Panc1 (cell line): ENCODE results near the gene KCND3. TPM values are rescaled to one million over a fixed set of nuclear protein-coding genes. Genes with fewer than 3 reads are reported as not detected.

Experiments used
- ATAC-seq: fragments of 200-7000 bp; cut with Tn5 transposase; 2 replicates; pipeline ENCODE4 v1.9.1; 2020; ENCODE audit warnings: mild to moderate bottlenecking, moderate library complexity
- BruUV-seq: library from RNA; stranded (reverse); fragments of 400-500 nt; replicated peaks from 2 replicates; lab custom pipeline; 2021; lab: Mats Ljungman, UMichigan
- CTCF ChIA-PET: fragments of 300-600 bp; sonication (Branson Sonifier 250); formaldehyde crosslinking; loops from one replicate; lab custom pipeline; 2022; ENCODE audit warnings: antibody characterized with exemption; lab: Charles Lee
- POLR2A ChIA-PET: fragments of 300-600 bp; sonication (Branson Sonifier 250); formaldehyde crosslinking; loops from one replicate; lab custom pipeline; 2022; ENCODE audit warnings: antibody characterized with exemption; lab: Charles Lee
- DNase-seq: peaks from one replicate; pipeline ENCODE4 v3.0.0-alpha.2; 2010; ENCODE audit warnings: low read depth, low spot score
- H3K27ac ChIP-seq: 2 replicates; pipeline ENCODE4 v1.5.1; 2011; ENCODE audit warnings: mild to moderate bottlenecking, low read length, inconsistent platforms
- H3K27me3 ChIP-seq: fragments of 200-500 bp; sonication (Bioruptor generic); 2 replicates; pipeline ENCODE4 v1.6.0; 2014; ENCODE audit warnings: low read length, inconsistent platforms; ENCODE audit not compliant: control insufficient read depth, insufficient read depth
- H3K36me3 ChIP-seq: fragments of 200-500 bp; sonication (Bioruptor generic); 2 replicates; pipeline ENCODE4 v1.5.1; 2014; ENCODE audit warnings: inconsistent platforms, mild to moderate bottlenecking, low read length, moderate library complexity; ENCODE audit not compliant: control insufficient read depth, insufficient read depth
- H3K4me1 ChIP-seq: 2 replicates; pipeline ENCODE4 v1.5.1; 2011; ENCODE audit warnings: inconsistent platforms, mild to moderate bottlenecking, low read length, moderate library complexity; ENCODE audit not compliant: control insufficient read depth, insufficient read depth
- H3K4me3 ChIP-seq, 2 experiments: 2 replicates each; pipeline ENCODE4 v1.5.1; 2011 to 2012; ENCODE audit warnings: low read depth in 2 of 2, low read length in 2 of 2, mild to moderate bottlenecking in 2 of 2, inconsistent platforms in 1 of 2, moderate library complexity in 1 of 2
- H3K9me3 ChIP-seq: fragments of 200-500 bp; sonication (Bioruptor generic); 2 replicates; pipeline ENCODE4 v1.5.1; 2014; ENCODE audit warnings: low read depth, mild to moderate bottlenecking, inconsistent platforms, low read length, moderate library complexity; ENCODE audit not compliant: control insufficient read depth, insufficient read depth
- CTCF ChIP-seq: fragments of 450-650 bp; IDR thresholded peaks from 2 replicates; pipeline ENCODE4 v1.5.1; 2017; ENCODE audit warnings: mild to moderate bottlenecking
- POLR2AphosphoS5 ChIP-seq: IDR thresholded peaks from 2 replicates; pipeline ENCODE4 v1.6.1; 2012; ENCODE audit warnings: mild to moderate bottlenecking, low read depth, low read length, moderate library complexity
- REST ChIP-seq, 2 experiments: IDR thresholded peaks; 2 replicates each; pipeline ENCODE4 v1.6.1; 2011 to 2012; ENCODE audit warnings: low read depth in 2 of 2, control low read depth in 1 of 2, low read length in 1 of 2, mild to moderate bottlenecking in 1 of 2, moderate library complexity in 1 of 2; ENCODE audit not compliant: insufficient read depth in 1 of 2
- SIN3A ChIP-seq: IDR thresholded peaks from 2 replicates; pipeline ENCODE4 v1.6.1; 2012; ENCODE audit warnings: low read depth, mild to moderate bottlenecking, low read length, moderate library complexity, borderline replicate concordance; ENCODE audit not compliant: insufficient read depth
- TCF7L2 ChIP-seq: IDR thresholded peaks from 2 replicates; pipeline ENCODE4 v1.6.1; 2011; ENCODE audit warnings: mild to moderate bottlenecking, low read depth, low read length, inconsistent platforms
- in situ Hi-C: cut with HindIII; loops from 2 replicates; pipeline ENCODE4 v1.10.0; 2016; ENCODE audit warnings: low sequenced_read_pairs, low pct_unique_long_range_greater_than_20kb
- intact Hi-C: fragments of 100-400 bp; cut with micrococcal nuclease; formaldehyde crosslinking; loops from one replicate; pipeline ENCODE4 v1.10.0; 2022; ENCODE audit not compliant: unreplicated experiment
- total RNA-seq: library from RNA; stranded (reverse); gene quantifications from one replicate; pipeline ENCODE4 v1.2.1, GENCODE V29; 2021; ENCODE audit not compliant: unreplicated experiment

The KCND3 gene
- total RNA-seq, 1 experiment from 2014 or later = not detected

GRCh38 chr1:111822138-111822537 lies 167.3 kb downstream of the KCND3 start:
- Histone ChIP-seq H3K27me3 (peaks cover 2% of the 10 kb centered on the region; the same call in 1 of the 2 replicates), H3K4me1 (no peaks in the 10 kb centered on the region), H3K9me3 (no peaks in the 10 kb centered on the region), H3K36me3 (no peaks in the 10 kb centered on the region), H3K4me3 (no peak overlapping the region), H3K27ac (no peak overlapping the region)
- DNase-seq = no peak
- ATAC-seq = no peak
- TF ChIP-seq REST (IDR thresholded peaks at IDR 0.05; ENCODE audit: insufficient read depth in 1 of 2, low read depth in 2 of 2, low read length in 1 of 2) = no peak
- TF ChIP-seq TCF7L2 = no peak
- no peak for TF ChIP-seq POLR2AphosphoS5
- no peak for TF ChIP-seq SIN3A
- no peak for TF ChIP-seq CTCF
- intact Hi-C loops (no loop called here), in situ Hi-C loops (no loop called here)
- ChIA-PET CTCF (no interaction called here), POLR2A (no interaction called here)
- no TSS peak for BruUV-seq

- Histone ChIP-seq H3K9me3 (no peaks in the 10 kb centered on the region), H3K4me3 (no peak overlapping the region), H3K4me1 (no peaks in the 10 kb centered on the region), H3K27ac (no peak overlapping the region), H3K27me3 (peaks cover 2% of the 10 kb centered on the region; the same call in 1 of the 2 replicates), H3K36me3 (no peaks in the 10 kb centered on the region)
- CTCF ChIA-PET = no interaction called here
- POLR2A ChIA-PET = no interaction called here
- TF ChIP-seq CTCF (no peak), POLR2AphosphoS5 (no peak), TCF7L2 (no peak), SIN3A (no peak), REST (IDR thresholded peaks at IDR 0.05; ENCODE audit: insufficient read depth in 1 of 2, low read depth in 2 of 2, low read length in 1 of 2) (no peak)
- DNase-seq (no peak), ATAC-seq (no peak)
- BruUV-seq = no TSS peak
- in situ Hi-C loops = no loop called here
- intact Hi-C loops = no loop called here
Observed at GRCh38 chr1:111821121-111821745, 168.2 kb downstream of the KCND3 start.
